GM20000 (cell line): ENCODE measurements around the gene VWA5B1.

Source experiments
- DNase-seq: peaks from one replicate; pipeline ENCODE4 v3.0.0; 2012; ENCODE audit warnings: low spot score
- CTCF ChIP-seq: IDR thresholded peaks from 2 replicates; pipeline ENCODE4 v1.5.1; 2012; ENCODE audit warnings: mild to moderate bottlenecking, control low read depth; ENCODE audit errors: extremely low read depth, missing control alignments

Gene VWA5B1

GRCh38 chr1:20255666-20256065 is 35.0 kb upstream of the VWA5B1 start:
- no peak for TF ChIP-seq CTCF
- DNase-seq, result no peak

GRCh38 chr1:20259646-20260045 is 31.0 kb upstream of the VWA5B1 start:
- no peak for TF ChIP-seq CTCF
- DNase-seq, result no peak

- DNase-seq, result no peak
These were observed 29.6 kb upstream of the VWA5B1 start for GRCh38 chr1:20261095-20261494.

GRCh38 chr1:20262810-20263534 is 27.7 kb upstream of the VWA5B1 start:
- DNase-seq, result no peak
- TF ChIP-seq CTCF, result no peak

More at GRCh38 chr1:20261095-20261494, 29.6 kb upstream of the VWA5B1 start:
- no peak for TF ChIP-seq CTCF

- no peak for DNase-seq
These were observed 25.4 kb upstream of the VWA5B1 start for GRCh38 chr1:20265250-20265649.

GRCh38 chr1:20266141-20266540 is 24.5 kb upstream of the VWA5B1 start:
- no peak for TF ChIP-seq CTCF
- DNase-seq, result no peak

More at GRCh38 chr1:20265250-20265649, 25.4 kb upstream of the VWA5B1 start:
- no peak for TF ChIP-seq CTCF

GRCh38 chr1:20266642-20267041 is 24.0 kb upstream of the VWA5B1 start:
- TF ChIP-seq CTCF, result no peak

More at GRCh38 chr1:20266642-20267041, 24.0 kb upstream of the VWA5B1 start:
- DNase-seq, result no peak
